GM19023 (cell line): ENCODE measurements around the gene ERBIN.
"Not testable (repeated sequence)": the region's sequence is repeated elsewhere in the genome, so short reads cannot be mapped to it uniquely, and the experiment has no call there.

Experiments used
- ATAC-seq: cut with Tn5 transposase; IDR thresholded peaks from one replicate; pipeline ENCODE4 v1.9.1; 2021; ENCODE audit warnings: mild to moderate bottlenecking, moderate library complexity; ENCODE audit not compliant: unreplicated experiment

The ERBIN gene

DNA sequence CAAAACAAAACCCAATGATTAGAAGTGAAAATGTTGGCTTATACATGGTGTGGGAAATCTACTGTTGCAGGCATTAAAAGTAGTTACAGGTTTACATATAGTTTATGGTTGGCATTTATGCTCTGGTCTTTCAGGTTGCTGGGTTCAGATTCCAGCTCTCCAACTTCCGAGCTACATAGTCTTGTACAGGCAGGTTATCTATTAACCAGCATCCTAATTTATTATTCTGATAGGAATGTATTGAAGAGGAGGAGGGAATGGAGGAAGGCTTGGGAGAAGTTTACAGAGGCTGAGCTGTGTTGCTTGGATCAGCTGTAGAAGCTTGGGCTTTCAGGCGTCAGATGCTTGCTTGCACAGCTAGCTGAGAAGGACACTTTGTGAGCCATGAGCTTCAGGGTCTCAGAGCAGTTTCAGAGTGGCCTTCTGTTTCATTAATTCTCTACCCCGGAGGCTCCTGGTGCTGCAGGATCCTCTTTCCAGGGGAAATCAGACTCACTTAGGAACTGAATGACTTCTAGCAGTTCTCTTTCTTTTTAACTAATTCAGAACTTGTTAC, 11.7 kb upstream of the ERBIN start:
- ATAC-seq = no peak

DNA sequence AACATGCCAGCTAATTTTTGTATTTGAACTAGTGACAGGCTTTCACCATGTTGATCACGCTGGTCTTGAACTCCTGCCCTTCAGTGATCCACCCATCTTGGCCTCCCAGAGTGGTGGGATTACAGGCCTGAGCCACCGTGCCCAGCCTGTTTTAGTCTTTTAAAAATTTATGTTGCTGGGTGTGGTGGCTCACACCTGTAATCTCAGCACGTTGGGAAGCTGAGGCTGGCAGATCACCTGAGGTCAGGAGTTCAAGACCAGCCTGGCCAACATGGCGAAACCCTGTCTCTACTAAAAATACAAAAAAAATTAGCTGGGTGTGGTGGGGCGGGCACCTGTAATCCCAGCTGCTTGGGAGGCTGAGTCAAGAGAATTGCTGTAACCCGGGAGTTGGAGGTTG, 10.7 kb upstream of the ERBIN start:
- not testable (repeated sequence) for ATAC-seq

DNA sequence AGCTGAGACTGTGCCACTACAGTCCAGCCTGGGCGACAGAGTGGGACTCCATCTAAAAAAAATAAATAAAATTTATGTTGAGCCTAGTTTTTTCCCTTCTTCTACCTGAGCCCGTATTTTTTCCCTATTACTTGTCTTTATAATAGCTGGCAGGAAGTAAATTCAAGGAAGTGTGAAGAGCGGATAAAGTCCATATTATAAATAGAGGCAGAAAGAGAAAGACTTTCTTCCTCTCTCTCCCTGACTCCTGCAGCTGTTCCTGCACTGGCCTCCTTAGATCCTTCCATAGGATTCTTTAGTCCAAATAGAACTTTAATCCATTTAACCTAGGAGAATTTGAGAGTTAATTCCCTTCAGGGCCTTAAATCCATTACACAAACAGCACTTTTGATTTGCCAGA, 10.3 kb upstream of the ERBIN start:
- no peak for ATAC-seq

- no peak for ATAC-seq
These were observed 9.7 kb upstream of the ERBIN start for GRCh38 chr5:65916636-65917035.

DNA sequence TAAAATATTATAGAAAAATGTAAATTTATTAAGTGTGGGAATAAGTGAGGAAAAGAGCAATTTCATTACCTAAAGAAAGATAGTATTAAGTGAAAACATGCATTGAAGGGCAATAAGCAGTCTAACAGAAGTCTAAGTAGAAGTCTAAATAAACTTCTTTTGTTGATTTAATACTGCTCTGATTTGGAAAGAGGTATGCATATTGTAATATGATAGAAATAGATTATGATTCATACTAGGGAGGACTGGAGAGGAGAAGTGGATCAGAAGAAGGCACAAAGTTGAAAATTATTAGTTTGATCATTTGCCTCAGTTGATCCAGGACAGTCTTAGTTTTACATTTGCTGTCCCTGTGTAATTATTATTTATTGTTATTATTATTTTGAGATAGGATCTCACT, 6.6 kb upstream of the ERBIN start:
- ATAC-seq = no peak

DNA sequence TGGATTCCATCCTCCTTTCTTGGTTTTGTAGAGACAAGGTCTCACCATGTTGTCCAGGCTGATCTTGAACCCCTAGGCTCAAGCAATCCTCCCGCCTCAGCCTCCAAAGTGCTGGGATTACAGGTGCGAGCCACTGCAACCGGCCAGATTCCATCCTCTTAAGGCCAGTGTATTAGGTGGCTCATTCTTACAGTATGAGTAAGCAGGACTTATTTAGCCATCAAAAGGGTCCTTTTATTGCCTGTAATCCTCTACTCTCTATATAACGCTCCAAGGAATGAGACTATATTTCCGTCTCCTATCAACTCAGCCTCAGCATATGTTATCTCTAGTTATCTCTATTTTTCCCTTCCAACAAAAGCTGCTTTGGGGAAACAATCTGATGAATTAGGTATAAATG, 3.0 kb upstream of the ERBIN start:
- no peak for ATAC-seq

DNA sequence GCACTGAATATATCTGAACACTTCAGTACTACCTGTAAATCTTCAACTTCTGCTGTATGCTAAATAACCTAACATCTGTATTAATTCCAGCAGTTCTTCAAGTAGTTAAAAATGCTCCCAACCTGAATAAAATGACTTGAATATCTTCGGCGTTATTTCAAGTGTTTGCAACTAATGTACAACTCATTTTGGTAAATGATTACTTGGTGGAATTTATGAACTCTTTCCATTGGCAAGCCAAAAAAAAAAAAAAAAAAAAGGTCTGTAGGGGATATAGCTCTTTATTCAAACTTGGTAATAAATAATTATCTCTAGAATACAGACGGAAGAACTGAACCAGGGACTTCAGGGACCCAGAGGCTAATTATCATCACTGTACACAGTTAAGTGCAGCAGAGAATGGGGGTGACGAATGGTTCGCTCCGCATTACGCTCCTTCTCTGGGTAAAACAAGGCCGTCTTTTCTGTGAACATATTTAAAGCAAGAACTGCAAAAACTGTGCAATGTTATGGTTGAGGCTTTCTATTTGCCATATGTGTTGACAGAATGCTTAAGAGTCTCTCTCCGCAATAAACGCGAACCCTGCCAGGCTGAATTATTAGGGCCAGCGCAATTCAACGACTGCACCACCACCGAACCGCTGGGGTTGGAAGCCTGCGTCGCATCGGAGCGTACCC, 1.9 kb upstream of the ERBIN start:
- ATAC-seq = peak; percentile 10

GRCh38 chr5:65925044-65925600, 1.3 kb upstream of the ERBIN start:
- ATAC-seq = peak; percentile 65

DNA sequence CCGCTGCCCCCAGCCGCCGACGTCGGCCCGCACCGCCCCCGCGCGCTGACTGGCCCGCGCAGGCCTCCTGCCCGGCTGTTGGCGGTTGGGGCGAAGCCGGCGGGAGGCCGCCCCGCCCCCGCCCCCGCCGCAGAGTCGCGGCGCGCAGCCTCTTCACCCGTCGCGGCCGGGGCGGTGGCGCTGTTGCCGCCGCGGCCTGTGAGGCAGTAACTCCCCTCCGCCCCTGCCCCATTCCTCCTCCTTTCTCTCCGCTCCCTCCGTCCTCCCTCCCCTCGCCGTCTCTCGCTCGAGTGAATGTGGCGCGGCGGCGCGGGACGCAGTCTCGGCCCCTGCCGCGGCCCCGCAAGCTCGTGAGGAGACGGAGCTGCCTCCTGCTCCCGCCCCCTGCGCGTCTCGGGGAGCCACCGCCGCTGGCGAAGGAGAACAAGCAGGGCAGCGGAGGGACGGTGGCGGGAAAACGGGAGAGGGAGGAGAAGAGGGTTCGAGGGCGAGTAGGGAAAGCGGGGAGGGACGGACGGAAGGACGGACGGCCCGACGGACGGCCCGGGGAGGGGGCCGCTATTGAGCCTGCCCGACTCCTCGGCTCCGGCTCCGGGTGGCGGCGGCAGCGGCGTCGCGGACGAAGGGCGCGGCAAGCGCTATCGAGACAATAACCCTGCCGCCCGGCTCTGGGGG, 637 bp upstream of the ERBIN start:
- peak; percentile 67 for ATAC-seq

GRCh38 chr5:65926893-65927292, 518 bp downstream of the ERBIN start:
- no peak for ATAC-seq

DNA sequence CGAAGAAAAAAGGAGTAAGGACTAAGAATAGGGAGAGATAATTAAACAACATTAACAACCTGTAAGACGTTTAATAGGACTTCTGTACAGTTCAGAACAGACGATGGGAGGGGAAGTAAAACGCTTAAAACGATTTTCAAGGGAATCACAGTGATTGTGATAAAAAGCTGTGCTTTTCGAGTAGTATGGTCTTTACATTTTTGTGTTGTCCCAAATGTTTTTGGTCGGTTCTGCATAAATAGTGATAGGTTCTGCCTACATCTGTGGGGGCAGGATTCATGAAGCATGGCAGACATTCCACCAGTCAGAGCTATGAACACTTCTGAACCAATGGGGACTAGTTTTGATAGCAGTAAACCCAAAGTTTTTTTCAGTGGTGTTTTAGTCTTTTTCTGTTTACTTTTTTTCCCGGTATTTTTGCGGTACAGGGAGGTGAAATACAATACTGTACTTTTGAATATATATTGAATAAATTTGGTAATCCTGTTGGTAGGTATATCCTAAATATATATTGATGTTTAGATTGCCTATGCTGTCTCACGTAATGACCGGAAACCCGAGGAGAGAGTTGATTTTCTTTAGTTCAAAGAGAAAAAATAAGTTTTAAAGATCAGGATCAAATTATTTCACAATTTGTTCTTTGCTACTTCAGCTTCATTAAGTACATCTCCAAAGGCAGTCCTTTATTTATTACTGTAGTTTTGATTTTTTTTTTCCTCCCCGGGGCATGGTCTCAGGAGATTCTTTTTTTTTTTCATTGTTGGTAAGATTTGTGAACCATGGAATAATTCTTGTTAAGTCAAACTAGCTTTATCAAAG, 1.3 kb downstream of the ERBIN start:
- ATAC-seq = no peak

DNA sequence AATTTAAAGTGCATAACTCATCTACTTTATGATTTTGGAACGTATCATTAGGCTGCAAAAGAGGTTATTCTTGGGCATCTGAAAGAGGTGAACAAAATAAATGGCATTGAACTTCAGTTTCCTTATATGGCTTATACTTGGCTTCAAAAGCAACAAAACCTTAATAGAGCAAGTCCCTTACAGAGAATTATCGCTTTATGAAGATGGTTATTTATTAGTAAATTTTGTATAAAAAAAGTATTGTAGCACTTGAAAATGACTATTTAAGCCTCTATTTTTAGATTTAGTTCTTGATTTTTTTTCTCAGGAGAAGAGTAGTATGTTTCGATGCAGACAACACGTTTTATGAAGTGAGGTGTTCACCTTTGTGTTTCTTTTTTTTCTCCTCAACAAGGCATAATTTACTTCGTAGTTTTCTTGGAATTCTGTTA, 2.0 kb downstream of the ERBIN start:
- no peak for ATAC-seq

GRCh38 chr5:65928860-65929259, 2.5 kb downstream of the ERBIN start:
- ATAC-seq = no peak

DNA sequence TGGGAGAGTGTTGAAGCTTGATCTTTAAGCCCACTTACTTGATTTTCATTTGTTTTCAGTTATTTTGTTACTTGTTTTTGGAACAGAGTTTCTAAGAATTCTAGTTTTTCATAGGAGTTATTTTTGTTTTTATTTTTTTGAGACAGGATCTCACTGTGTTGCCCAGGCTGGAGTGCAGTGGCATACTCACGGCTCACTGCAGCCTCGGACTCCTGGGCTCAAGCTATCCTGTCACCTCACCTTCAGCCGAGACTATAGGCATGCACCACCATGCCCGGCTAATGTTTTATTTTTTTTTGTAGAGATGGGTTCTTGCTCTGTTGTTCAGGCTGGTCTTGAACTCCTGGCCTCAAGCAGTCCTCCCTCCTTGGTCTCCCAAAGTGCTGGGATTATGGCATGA, 6.3 kb downstream of the ERBIN start:
- no peak for ATAC-seq

DNA sequence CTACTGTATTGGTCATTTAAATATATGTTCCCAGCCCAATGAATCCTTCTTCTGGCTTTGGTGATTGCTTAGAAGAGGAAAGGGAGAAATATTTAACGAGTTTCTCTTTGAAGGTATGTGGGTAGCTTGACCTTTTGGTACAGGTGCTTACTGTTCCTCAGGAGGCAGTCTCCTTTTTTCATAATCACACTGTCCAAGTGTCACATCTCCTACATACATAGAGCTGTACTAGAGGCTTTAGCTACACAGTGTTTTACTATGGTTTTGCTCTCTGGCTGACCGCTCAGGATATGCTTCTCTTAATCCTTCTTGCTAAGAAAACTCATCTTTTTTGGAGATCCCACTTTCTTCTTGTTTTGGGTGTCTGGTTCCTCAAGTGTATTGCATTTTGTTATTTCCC, 6.9 kb downstream of the ERBIN start:
- ATAC-seq = no peak

- ATAC-seq = peak; percentile 90
These were observed 11.9 kb downstream of the ERBIN start for GRCh38 chr5:65938256-65938655.

DNA sequence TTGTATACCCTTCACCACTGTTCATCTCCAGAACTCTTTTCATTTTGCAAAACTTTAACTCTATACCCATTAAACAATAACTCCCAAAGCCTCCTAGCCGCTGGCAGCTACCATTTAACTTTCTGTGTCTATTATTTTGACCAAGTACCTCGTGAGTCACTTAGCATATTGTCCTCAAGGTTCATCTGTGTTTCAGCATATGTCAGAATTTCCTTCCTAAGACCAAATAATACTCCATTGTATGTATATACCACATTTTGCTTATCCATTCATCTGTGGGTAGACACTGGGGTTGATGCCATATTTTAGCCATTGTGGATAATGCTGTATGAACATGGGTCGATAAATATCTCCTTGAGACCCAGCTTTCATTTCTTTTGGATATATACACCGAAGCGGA, 17.4 kb downstream of the ERBIN start:
- no peak for ATAC-seq

DNA sequence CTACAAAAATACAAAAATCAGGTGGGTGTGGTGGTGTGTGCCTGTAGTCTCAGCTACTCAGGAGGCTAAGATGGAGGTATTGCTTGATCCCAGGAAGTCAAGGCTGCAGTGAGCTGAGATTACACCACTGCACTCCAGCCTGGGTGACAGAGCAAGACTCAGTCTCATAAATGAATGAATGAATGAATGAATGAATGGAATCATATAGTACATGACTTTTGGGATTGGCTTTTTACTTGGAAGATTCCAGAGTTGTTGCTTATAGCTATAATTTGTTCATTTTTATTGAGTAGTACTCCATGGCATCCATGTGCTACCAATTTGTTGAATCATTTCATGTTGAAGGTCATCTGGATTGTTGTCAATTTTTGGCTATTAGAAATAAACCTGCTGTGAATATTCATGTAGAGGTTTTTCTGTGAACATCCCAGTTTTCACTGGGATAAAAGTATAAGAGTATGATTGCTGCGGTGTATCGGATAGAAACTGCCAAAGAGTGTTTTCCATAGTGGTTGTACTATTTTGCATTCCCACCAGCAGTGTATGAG, 19.9 kb downstream of the ERBIN start:
- ATAC-seq = no peak

GRCh38 chr5:65948115-65948747, 21.9 kb downstream of the ERBIN start:
- ATAC-seq = no peak

GRCh38 chr5:65951330-65951729, 25.0 kb downstream of the ERBIN start:
- no peak for ATAC-seq

GRCh38 chr5:65952259-65952658, 25.9 kb downstream of the ERBIN start:
- no peak for ATAC-seq
